ENCODE measurements around the gene GCNT4. TPM values are rescaled to one million over a fixed set of nuclear protein-coding genes. Genes with fewer than 3 reads are reported as not detected.

The GCNT4 gene
- total RNA-seq, 1 donor from 2014 or later = 0.41 TPM

DNA sequence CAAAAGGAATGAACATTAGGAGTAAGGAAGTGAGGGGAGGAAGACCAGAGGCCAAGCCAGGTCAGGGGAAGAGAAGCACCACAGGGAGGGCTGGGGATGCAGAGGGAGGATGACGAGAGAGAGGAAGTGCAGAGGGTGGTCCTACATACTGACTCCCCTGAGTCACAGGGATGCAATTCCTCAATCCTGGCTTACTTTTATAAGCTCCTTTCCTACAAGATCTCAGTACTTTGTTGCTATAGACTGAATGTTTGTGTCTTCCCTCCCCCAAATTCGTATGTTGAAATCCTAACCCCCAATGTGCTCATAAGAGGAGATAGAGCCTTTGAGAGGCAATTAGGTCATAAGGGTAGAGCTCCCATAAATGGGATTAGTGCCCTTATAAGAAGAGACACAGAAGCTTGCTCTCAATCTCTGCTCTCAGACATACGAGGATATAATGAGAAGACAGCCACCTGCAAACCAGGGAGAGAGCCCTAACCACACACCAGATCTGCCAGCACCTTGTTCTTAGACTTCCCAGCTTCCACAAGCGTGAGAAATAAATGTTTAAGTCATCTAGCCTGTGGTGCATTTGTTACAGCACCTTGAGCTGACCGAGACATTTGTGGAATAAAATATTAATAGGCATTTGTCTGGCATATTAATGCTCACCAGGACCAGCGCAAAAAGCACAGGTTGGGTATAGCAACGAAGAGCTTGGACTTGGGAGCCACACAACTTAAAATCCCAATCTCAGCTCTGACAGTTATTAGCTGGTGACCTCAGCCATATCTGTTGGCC is 33.4 kb downstream of the GCNT4 start:
- DNase-seq (ENCODE audit: extremely low read depth, low read depth, low spot score) = no peak

GRCh38 chr5:75017971-75018370 is 34.4 kb downstream of the GCNT4 start:
- no peak for DNase-seq (ENCODE audit: extremely low read depth, low read depth, low spot score)

GRCh38 chr5:75016896-75017295 is 35.5 kb downstream of the GCNT4 start:
- no peak for DNase-seq (ENCODE audit: extremely low read depth, low read depth, low spot score)

DNA sequence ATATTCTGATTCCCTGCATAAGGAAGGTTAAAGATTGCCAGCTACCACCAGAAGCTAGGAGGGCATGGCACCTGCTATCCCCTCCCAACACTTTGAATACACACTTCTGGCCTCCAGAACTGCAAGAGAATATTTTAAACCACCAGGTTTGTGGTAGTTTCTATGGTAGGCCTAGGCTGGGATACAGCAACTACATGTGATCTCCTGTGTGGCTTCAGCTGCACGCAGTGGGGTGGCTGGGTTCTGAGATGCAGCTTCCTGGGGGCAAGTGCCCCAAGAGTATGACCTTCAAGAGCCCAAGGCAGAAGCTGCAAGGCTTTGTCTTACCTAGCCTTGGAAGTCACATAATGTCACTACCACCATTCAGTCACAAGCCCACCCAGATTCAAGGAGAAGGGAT is 39.6 kb downstream of the GCNT4 start:
- no peak for DNase-seq (ENCODE audit: extremely low read depth, low read depth, low spot score)

- no peak for DNase-seq (ENCODE audit: extremely low read depth, low read depth, low spot score)
These were observed 41.5 kb downstream of the GCNT4 start for GRCh38 chr5:75010838-75011237.

GRCh38 chr5:75009556-75010345 is 42.6 kb downstream of the GCNT4 start:
- no peak for DNase-seq (ENCODE audit: extremely low read depth, low read depth, low spot score)

- no peak for DNase-seq (ENCODE audit: extremely low read depth, low read depth, low spot score)
These were observed 45.2 kb downstream of the GCNT4 start for GRCh38 chr5:75006865-75007822.

- no peak for DNase-seq (ENCODE audit: extremely low read depth, low read depth, low spot score)
These were observed 46.8 kb downstream of the GCNT4 start for GRCh38 chr5:75005561-75005960.

Other genes starting within 250 kb of the GCNT4 start
- gene FAM169A, start 186.2 kb downstream of the GCNT4 start, total RNA-seq = 0.99 and 1.3 TPM in 2 replicates
- gene ANKRD31, start 184.3 kb upstream of the GCNT4 start, total RNA-seq = 0.15 TPM in 1 of 2 replicates, not detected in the other